H9 (cell line): Measurements from ENCODE around the gene ENTPD6. TPM values are rescaled to one million over a fixed set of nuclear protein-coding genes. Genes with fewer than 3 reads are reported as not detected.

Experiments
- DNase-seq: peaks from one replicate; pipeline ENCODE4 v3.0.0-alpha.2; 2017
- H2AFZ ChIP-seq: one replicate; pipeline ENCODE4 v1.6.1; 2013; ENCODE audit warnings: mild to moderate bottlenecking, low read length, control low read depth, moderate library complexity
- H2AK5ac ChIP-seq: 2 replicates; pipeline ENCODE4 v1.6.1; 2013; ENCODE audit warnings: low read length, control low read depth, mixed read lengths; ENCODE audit not compliant: insufficient read length
- H2BK120ac ChIP-seq: one replicate; pipeline ENCODE4 v1.6.1; 2013; ENCODE audit warnings: low read depth, mild to moderate bottlenecking, low read length, control low read depth, inconsistent platforms; ENCODE audit not compliant: poor library complexity, severe bottlenecking
- H2BK12ac ChIP-seq: 2 replicates; pipeline ENCODE4 v1.6.1; 2013; ENCODE audit warnings: low read length, control low read depth, mixed read lengths, low read depth; ENCODE audit not compliant: insufficient read length
- H2BK15ac ChIP-seq: 2 replicates; pipeline ENCODE4 v1.6.1; 2013; ENCODE audit warnings: low read depth, low read length, control low read depth
- H2BK20ac ChIP-seq: one replicate; pipeline ENCODE4 v1.6.1; 2013; ENCODE audit warnings: low read depth, mild to moderate bottlenecking, low read length, control low read depth, inconsistent platforms; ENCODE audit not compliant: poor library complexity, severe bottlenecking
- H2BK5ac ChIP-seq: 2 replicates; pipeline ENCODE4 v1.6.1; 2013; ENCODE audit warnings: low read length, control low read depth, mixed read lengths; ENCODE audit not compliant: insufficient read length
- H3K14ac ChIP-seq: 2 replicates; pipeline ENCODE4 v1.6.1; 2013; ENCODE audit warnings: low read length, control low read depth; ENCODE audit not compliant: insufficient read depth
- H3K18ac ChIP-seq: 2 replicates; pipeline ENCODE4 v1.6.1; 2013; ENCODE audit warnings: low read depth, mild to moderate bottlenecking, mixed read lengths, low read length, control low read depth; ENCODE audit not compliant: insufficient read length
- H3K23ac ChIP-seq: 2 replicates; pipeline ENCODE4 v1.6.1; 2013; ENCODE audit warnings: low read length, control low read depth, mixed read lengths, low read depth; ENCODE audit not compliant: insufficient read length
- H3K23me2 ChIP-seq: 2 replicates; pipeline ENCODE4 v1.6.1; 2013; ENCODE audit warnings: low read depth, mild to moderate bottlenecking, mixed read lengths, low read length, control low read depth; ENCODE audit not compliant: insufficient read length, poor library complexity, severe bottlenecking
- H3K27ac ChIP-seq: 2 replicates; pipeline ENCODE4 v1.5.1; 2013; ENCODE audit warnings: low read length, control low read depth, mixed read lengths, low read depth; ENCODE audit not compliant: insufficient read length
- H3K27me3 ChIP-seq: 2 replicates; pipeline ENCODE4 v1.6.1; 2013; ENCODE audit warnings: low read length, control low read depth, inconsistent platforms; ENCODE audit not compliant: insufficient read depth
- H3K4ac ChIP-seq: 2 replicates; pipeline ENCODE4 v1.6.1; 2013; ENCODE audit warnings: low read depth, mild to moderate bottlenecking, control low read depth, inconsistent platforms, low read length, moderate library complexity
- H3K4me1 ChIP-seq: 2 replicates; pipeline ENCODE4 v1.6.1; 2013; ENCODE audit warnings: low read length, control low read depth, inconsistent platforms; ENCODE audit not compliant: insufficient read depth
- H3K4me2 ChIP-seq: 2 replicates; pipeline ENCODE4 v1.6.1; 2013; ENCODE audit warnings: low read length, control low read depth, mixed read lengths; ENCODE audit not compliant: insufficient read length, insufficient read depth
- H3K56ac ChIP-seq: 2 replicates; pipeline ENCODE4 v1.6.1; 2013; ENCODE audit warnings: low read depth, mild to moderate bottlenecking, mixed read lengths, low read length, control low read depth; ENCODE audit not compliant: insufficient read length
- H3K79me1 ChIP-seq: 2 replicates; pipeline ENCODE4 v1.6.1; 2013; ENCODE audit warnings: low read depth, mild to moderate bottlenecking, moderate library complexity, low read length, control low read depth, inconsistent platforms; ENCODE audit not compliant: insufficient read depth, poor library complexity, severe bottlenecking
- H3K79me2 ChIP-seq: 2 replicates; pipeline ENCODE4 v1.6.1; 2013; ENCODE audit warnings: low read length, control low read depth, inconsistent platforms; ENCODE audit not compliant: insufficient read depth
- H3K9ac ChIP-seq: 2 replicates; pipeline ENCODE4 v1.6.1; 2013; ENCODE audit warnings: low read length, control low read depth, mixed read lengths; ENCODE audit not compliant: insufficient read length; ENCODE audit errors: extremely low read depth
- H3K9me3 ChIP-seq: one replicate; pipeline ENCODE4 v1.6.1; 2013; ENCODE audit warnings: low read depth, low read length, inconsistent platforms; ENCODE audit not compliant: control insufficient read depth
- H3T11ph ChIP-seq: one replicate; pipeline ENCODE4 v1.6.1; 2013; ENCODE audit warnings: mild to moderate bottlenecking, low read length, control low read depth, inconsistent platforms
- H4K20me1 ChIP-seq: one replicate; pipeline ENCODE4 v1.6.1; 2013; ENCODE audit not compliant: control insufficient read depth, insufficient read length, insufficient read depth
- H4K5ac ChIP-seq: 2 replicates; pipeline ENCODE4 v1.6.1; 2013; ENCODE audit warnings: low read depth, mild to moderate bottlenecking, mixed read lengths, low read length, control low read depth; ENCODE audit not compliant: insufficient read length
- H4K8ac ChIP-seq: replicated peaks from 2 replicates; pipeline ENCODE4 v1.6.1; 2013; ENCODE audit warnings: low read length, control low read depth, mixed read lengths, low read depth; ENCODE audit not compliant: insufficient read length
- H4K91ac ChIP-seq: 2 replicates; pipeline ENCODE4 v1.6.1; 2013; ENCODE audit warnings: low read depth, mild to moderate bottlenecking, moderate library complexity, mixed read lengths, low read length, control low read depth; ENCODE audit not compliant: insufficient read length
- H3K27ac Mint-ChIP-seq, 3 experiments: 2 replicates in 2 of 3; 3 replicates in 1 of 3; pipeline ENCODE4 v1.8.0; 2020 to 2021; ENCODE audit warnings: mixed read lengths in 3 of 3, mild to moderate bottlenecking in 1 of 3, moderate library complexity in 1 of 3
- H3K27me3 Mint-ChIP-seq: 2 replicates; pipeline ENCODE4 v1.8.0; 2021; ENCODE audit warnings: low read depth, mild to moderate bottlenecking, moderate library complexity, mixed read lengths
- H3K36me3 Mint-ChIP-seq, 3 experiments: 2 replicates in 2 of 3; 3 replicates in 1 of 3; pipeline ENCODE4 v1.8.0; 2020 to 2021; ENCODE audit warnings: low read depth in 3 of 3, mixed read lengths in 3 of 3; ENCODE audit not compliant: insufficient read depth in 1 of 3
- H3K4me1 Mint-ChIP-seq, 2 experiments: 2 replicates each; pipeline ENCODE4 v1.8.0; 2020; ENCODE audit warnings: mixed read lengths in 2 of 2
- H3K4me3 Mint-ChIP-seq, 2 experiments: 2 replicates in 1 of 2; 3 replicates in 1 of 2; pipeline ENCODE4 v1.8.0; 2020 to 2021; ENCODE audit warnings: mild to moderate bottlenecking in 2 of 2, mixed read lengths in 2 of 2, moderate library complexity in 1 of 2
- H3K9me3 Mint-ChIP-seq, 2 experiments: 2 replicates in 1 of 2; 3 replicates in 1 of 2; pipeline ENCODE4 v1.8.0; 2020; ENCODE audit warnings: mild to moderate bottlenecking in 2 of 2, mixed read lengths in 2 of 2, moderate library complexity in 1 of 2
- CTCF ChIP-seq: fragments of 200-600 bp; sonication (generic); conservative IDR thresholded peaks from 3 replicates; pipeline ENCODE4 v1.8.0; 2021; ENCODE audit warnings: antibody characterized with exemption, mild to moderate bottlenecking
- WGBS: extraction: QIAGEN DNeasy Blood & Tissue Kit; methylation state at CpG from one replicate; pipeline ENCODE4 v1.1.7; 2013; ENCODE audit warnings: missing lambda C conversion rate, low lambda C conversion rate, mixed read lengths; ENCODE audit not compliant: insufficient read length; ENCODE audit errors: extremely low coverage; 5-methylcytosine and 5-hydroxymethylcytosine counted together
- total RNA-seq: library from RNA; stranded (reverse); gene quantifications from 2 replicates; pipeline ENCODE4 v1.2.1, GENCODE V29; 2021

The ENTPD6 gene
- total RNA-seq, 1 experiment from 2014 or later, result 57.4 TPM

- Histone ChIP-seq H3K4me2 (no peak overlapping the region), H3K14ac (0 out of 2 replicates have a peak overlapping the region, but pooled peaks have one; percentile 2), H4K8ac (no peak overlapping the region), H2BK5ac (no peak overlapping the region), H4K20me1 (no peaks in the 10 kb centered on the region), H3K18ac (no peak overlapping the region), H3K23ac (no peak overlapping the region), H2BK120ac (no peak overlapping the region), H3K9me3 (no peaks in the 10 kb centered on the region), H3K4me1 (no peaks in the 10 kb centered on the region), H2BK20ac (no peak overlapping the region), H3K23me2 (no peaks in the 10 kb centered on the region), H2AFZ (no peak overlapping the region), H2BK15ac (no peak overlapping the region), H4K91ac (no peak overlapping the region), H3K9ac (no peak overlapping the region), H3K56ac (no peak overlapping the region), H3K27me3 (no peaks in the 10 kb centered on the region), H4K5ac (no peak overlapping the region), H3K4ac (no peak overlapping the region), H3K79me1 (no peaks in the 10 kb centered on the region), H3K79me2 (no peaks in the 10 kb centered on the region), H2AK5ac (no peak overlapping the region), H3T11ph (no peak overlapping the region), H3K27ac (no peak overlapping the region), H2BK12ac (no peak overlapping the region)
- Mint-ChIP-seq H3K4me1 (peaks cover 26 to 30% of the 10 kb centered on the region in 2 experiments), H3K27ac (peak overlapping the region in 1 of 3 experiments; percentile 53; a peak in 1 of 7 replicates), H3K27me3 (peaks cover 4% of the 10 kb centered on the region), H3K36me3 (no peaks in the 10 kb centered on the region), H3K4me3 (no peak overlapping the region), H3K9me3 (no peaks in the 10 kb centered on the region)
- no peak for DNase-seq
- no peak for TF ChIP-seq CTCF
- no CpG with 5 or more reads among the region's 15 CpGs for WGBS
Observed at GRCh38 chr20:25236450-25237304, 41.2 kb downstream of the ENTPD6 start.
